Measurements from ENCODE around the gene CHCHD5.
"Not testable (repeated sequence)": the region's sequence is repeated elsewhere in the genome, so short reads cannot be mapped to it uniquely, and the experiment has no call there.

CHCHD5 gene

DNA sequence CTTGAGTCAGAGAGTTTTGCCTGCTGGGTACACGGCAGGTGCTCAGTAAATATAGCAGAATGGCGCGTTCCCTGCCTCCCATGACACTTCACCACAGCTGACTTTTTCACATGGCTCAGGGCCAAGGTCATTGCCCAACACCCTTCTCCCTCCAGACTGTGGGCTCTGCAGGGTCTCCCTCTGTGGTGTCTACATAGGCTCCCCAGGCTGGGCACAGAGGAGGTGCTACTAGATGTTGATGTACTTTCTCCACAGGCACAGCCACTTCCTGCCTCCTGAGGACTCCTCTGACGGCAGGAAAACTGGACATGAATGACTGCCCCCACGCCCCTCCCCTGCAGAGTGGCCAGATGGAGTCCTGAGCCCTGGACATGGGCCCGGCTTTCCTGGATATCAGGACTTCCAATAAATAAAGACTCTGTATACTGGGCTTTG is 4.2 kb downstream of the CHCHD5 start:
- no peak for DNase-seq (ENCODE audit: low read depth)

DNA sequence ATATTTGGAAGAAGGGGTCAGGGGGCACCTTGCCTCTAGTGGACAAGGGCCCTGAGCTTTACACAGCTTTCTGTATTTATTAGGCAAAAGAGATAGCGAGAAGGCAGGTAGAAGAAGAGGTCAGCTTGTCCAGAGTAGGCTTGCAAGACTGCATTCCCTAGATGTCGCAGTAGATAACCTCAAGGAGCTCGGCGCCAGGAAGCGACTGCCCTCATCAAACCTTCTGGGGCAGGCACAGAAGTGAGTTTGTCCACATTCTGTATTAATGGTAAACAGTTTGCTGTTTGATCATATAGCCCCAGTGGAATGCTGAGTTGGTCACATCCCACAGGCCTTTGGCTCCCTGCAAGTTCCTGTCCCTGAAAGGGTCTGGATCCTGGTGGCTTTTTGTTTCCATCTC is 7.0 kb downstream of the CHCHD5 start:
- no peak for DNase-seq (ENCODE audit: low read depth)

DNA sequence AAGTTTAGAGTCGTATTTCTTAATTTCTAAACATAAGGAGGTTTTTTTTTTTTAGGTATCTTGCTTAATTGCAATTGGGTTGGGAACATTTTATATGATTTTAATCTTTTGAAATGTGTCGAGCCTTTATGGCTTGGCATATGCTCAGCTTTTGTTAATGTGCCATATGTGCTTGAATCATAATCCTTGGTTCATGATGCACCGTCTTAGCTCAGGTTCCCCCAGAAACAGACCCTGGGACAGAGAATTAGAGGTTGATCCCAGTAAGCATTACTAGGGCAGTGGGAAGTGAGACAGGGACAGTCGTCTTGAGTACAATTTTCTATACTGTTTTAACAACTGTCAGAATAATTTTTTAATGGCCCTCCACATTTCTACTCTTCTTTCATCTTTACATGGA is 9.3 kb downstream of the CHCHD5 start:
- DNase-seq (ENCODE audit: low read depth): no peak

DNA sequence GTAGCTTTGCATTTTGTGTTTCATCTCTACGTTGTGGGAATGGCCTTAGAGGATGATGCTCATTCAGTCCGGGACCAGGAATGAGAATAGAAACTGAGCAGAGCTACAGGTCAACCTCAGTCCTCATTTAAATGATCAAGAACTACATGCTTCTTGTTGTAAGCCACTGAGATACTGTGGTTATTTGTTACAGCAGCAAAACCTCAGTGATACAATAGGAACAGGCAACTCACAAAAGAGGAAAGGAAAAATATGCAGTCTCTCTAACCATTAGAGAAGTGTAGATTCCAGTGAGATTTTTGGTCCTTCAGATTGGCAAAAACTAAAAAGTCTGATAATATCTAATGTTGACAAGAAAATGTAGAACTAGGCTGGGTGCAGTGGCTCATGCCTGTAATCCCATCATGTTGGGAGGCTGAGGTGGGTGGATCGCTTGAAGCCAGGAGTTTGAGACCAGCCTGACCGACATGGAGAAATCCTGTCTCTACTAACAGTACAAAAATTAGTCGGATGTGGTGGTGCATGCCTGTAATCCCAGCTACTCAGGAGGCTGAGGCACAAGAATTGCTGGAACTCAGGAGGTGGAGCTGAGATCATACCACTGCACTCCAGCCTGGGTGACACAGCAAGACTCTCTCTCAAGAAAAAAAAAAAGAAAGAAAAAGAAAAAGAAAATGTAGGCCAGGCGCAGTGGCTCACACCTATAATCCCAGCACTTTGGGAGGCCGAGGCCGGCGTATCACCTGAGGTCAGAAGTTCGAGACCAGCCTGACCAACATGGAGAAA is 13.3 kb downstream of the CHCHD5 start:
- DNase-seq (ENCODE audit: low read depth): peak; percentile 15

DNA sequence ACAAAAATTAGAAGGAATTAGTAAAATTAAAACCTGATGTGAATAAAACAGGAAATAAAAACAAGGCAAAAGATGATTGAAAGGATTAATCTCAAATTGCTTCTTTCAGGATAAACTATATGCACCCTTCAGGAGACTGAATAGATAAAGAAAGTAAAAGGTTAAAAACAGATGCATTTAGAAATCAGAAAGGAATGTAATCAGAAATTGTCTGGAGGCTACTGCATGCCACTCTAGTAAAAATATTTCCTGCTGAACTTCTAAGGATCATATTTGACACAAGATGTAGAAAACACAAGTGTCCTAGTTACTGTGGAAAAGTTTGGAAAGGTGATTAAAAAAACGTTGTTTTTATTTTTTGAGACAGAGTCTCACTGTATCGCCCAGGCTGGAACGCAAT is 16.2 kb downstream of the CHCHD5 start:
- DNase-seq (ENCODE audit: low read depth): peak; percentile 54

DNA sequence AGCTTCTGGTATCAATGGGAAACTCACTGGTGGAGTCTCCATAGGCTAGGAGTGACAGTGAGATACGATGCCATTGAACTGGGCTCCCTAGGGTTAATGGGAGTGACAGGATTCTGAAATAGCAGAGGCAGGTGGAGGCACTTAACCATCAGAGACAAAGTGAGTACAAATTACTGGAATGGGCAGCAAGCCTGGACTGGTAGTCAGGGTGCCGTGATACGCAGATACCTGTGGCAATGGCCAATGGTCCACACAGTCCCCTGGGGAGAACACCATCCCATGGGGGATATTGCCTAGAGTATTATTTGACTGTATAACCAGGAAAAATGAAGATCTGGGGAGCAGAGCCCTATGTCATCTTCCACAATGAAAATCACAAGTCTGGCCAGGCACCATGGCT is 17.3 kb downstream of the CHCHD5 start:
- DNase-seq (ENCODE audit: low read depth): no peak

DNA sequence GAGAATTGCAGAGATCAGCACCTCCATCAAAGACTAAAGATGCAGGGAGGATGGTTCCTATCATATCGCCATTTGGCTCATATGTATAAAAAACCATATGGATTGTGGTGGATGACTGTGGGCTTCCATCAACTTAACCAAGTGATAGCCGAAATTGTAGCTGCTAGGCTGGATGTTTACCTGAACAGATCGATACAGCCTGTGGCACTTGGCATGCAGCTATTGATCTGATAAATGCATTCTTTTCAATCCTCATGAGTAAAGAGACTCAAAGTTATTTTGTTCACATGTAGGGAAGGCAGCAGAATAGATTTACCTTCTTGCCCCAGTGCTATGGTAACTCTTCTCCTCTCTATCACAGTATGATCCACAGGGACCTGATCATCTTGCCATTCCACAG is 18.5 kb downstream of the CHCHD5 start:
- no peak for DNase-seq (ENCODE audit: low read depth)

DNA sequence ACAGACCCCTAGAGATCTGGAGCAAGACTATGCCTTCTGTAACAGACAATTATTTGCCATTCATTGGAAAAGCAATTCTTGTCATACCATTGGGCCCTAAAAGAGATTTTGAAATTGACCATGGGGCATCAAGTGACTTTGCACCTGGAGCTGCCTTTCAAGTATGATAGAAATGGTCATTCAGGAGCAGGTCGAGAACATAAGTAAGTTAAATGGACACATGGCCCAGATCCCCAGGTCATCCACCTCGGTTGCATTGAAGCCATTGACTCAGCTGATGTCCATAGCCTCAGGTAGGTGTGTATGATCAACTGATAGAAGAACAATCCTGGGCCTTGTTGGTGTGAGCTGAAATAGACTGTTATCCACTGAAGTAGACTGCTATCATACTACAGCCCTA is 19.3 kb downstream of the CHCHD5 start:
- no peak for DNase-seq (ENCODE audit: low read depth)

DNA sequence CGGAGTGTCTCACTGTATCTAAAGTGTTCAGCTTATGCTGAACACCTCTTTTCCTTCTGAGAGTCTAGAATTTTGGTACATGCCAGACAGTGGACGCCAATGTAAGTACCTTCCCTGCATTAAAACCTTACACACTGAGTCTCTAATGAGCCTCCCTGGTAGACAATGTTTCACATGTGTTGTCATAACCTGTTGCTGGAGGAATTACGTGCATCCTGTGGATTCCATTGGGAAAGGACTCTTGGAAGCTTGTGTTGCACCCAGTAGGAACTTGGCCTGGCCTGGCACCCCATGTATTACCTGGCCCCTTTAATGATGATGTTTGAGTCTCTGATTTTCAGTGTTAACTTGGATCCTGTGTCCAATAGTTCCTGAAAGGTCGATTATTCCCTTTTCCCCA is 20.5 kb downstream of the CHCHD5 start:
- DNase-seq (ENCODE audit: low read depth): no peak

DNA sequence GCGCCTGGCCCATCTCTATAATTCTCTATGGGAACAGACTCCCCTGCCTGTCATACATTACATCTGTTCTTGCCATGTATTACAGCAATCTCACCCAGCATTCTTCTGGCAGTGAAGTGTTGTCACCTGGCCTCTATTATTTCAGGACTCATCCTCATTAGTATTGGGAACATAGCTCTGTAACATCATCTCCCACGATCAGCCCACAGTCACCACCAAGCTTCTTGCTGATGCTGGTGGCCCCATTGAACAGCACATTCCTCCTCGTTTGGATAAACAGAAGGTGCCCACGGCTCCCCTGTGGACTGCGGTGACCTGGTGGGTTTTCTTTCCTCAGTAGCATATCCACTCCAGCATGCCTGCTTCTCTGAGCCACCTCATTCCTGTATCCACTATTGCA is 21.5 kb downstream of the CHCHD5 start:
- DNase-seq (ENCODE audit: low read depth): no peak

DNA sequence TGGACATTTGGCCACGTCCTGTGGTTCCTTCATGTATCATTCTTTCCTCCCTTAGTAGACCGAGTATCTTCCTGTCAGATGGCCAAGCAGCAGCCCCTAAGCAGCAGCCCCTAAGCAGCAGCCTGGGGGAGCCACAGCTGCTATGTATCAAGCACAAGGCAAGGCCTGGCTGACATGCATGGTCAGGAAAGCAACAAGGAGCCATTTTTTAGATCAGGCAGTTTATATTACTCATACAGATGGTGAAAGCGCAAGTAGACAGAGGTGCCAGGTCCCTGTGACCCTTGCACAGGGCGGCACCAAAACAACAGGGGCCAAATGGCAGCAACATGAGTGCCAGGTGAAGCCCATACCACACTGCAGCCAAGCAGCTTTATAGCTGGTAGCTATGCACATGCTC is 22.1 kb downstream of the CHCHD5 start:
- DNase-seq (ENCODE audit: low read depth): no peak

DNA sequence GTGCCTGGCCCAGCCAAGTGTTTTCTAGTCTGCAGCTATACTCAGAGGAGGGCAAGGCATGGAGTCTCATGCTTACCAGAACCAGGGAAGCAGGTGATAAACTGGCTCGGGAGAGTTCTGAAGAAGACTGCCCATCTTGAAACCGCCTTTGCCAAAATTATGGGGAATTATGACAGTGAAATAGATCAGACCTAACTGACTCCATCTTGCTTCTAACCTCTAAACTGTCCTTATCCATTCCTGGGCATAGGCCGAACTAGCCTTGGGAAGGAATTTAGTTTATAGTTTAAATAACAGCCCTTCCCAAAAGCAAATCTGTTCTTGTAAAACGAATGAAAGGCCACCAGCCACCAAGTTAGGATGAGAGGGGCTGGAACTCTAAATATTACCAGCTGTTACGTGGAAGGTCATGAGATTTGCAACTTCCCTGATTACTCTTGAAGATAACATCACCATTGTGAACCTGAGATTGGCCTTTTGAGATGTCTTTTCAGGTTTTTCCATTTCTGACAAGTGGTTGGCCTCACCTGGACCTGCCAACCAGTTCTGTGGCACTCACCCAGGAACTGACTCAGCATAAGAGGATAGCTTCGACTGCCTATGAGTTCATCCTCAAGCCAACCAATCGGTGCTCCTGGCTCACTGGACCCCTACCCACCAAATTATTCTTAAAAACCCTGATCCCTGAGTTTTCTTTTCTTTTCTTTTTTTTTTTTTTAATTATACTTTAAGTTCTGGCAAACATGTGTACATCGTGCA is 23.4 kb downstream of the CHCHD5 start:
- DNase-seq (ENCODE audit: low read depth): no peak

DNA sequence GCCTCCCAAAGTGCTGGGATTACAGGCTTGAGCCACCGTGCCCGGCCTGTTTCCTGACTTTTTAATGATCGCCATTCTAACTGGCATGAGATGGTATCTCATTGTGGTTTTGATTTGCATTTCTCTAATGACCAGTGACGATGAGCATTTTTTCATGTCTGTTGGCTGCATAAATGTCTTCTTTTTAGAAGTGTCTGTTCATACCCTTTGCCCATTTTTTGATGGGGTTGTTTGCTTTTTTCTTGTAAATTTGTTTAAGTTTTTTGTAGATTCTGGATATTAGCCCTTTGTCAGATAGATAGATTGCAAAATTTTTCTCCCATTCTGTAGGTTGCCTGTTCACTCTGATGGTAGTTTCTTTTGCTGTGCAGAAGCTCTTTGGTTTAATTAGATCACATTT is 24.9 kb downstream of the CHCHD5 start:
- DNase-seq (ENCODE audit: low read depth): not testable (repeated sequence)

DNA sequence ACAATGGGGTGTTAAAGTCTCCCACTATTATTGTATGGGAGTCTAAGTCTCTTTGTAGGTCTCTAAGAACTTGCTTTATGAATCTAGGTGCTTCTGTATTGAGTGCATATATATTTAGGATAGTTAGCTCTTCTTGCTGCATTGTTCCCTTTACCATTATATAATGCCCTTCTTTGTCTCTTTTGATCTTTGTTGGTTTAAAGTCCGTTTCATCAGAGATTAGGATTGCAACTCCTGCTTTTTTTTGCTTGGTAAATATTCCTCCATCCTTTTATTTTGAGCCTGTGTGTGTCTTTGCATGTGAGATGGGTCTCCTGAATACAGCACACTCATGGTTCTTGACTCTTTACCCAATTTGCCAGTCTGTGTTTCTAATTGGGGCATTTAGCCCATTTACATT is 27.9 kb downstream of the CHCHD5 start:
- DNase-seq (ENCODE audit: low read depth): not testable (repeated sequence)

DNA sequence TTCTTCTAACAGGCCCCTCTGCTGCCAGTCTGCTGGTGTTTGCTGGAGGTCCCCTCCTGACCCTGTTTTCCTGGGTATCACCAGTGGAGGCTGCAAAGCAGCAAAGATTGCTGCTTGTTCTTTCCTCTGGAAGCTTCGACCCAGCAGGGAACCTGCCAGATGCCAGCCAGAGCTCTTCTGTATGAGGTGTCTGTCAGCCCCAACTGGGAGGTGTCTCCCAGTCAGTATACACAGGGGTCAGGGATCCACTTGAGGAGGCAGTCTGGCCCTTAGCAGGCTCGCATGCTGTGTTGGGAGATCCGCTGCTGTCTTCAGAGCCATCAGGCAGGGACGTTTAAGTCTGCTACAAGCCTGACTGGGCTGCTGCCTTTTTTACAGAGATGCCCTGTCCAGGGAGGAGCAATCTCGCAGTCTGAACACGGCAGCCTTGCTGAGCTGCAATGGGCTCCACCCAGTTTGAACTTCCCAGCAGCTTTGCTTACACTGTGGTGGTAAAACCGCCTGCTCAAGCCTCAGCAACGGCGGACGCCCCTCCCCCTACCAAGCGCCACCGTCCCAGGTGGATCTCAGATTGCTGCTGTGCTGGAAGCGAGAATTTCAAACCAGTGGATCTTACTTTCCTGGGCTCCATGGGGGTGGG is 29.9 kb downstream of the CHCHD5 start:
- no peak for DNase-seq (ENCODE audit: low read depth)

DNA sequence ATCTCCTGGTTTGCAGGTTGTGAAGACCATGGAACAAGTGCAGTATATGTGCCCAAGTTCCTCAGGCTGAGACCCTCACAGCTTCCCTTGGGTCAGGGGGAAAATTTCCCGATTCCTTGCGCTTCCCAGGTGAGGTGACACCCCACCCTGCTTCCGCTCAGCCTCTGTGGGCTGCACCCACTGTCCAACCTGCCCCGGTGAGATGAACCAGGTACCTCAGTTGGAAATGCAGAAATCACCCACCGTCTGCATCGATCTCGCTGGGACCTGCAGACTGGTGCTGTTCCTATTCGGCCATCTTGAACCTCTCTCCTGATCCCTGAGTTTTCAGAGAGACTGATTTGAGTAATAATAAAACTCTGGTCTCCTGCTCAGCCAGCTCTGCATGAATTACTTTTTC is 30.6 kb downstream of the CHCHD5 start:
- no peak for DNase-seq (ENCODE audit: low read depth)

DNA sequence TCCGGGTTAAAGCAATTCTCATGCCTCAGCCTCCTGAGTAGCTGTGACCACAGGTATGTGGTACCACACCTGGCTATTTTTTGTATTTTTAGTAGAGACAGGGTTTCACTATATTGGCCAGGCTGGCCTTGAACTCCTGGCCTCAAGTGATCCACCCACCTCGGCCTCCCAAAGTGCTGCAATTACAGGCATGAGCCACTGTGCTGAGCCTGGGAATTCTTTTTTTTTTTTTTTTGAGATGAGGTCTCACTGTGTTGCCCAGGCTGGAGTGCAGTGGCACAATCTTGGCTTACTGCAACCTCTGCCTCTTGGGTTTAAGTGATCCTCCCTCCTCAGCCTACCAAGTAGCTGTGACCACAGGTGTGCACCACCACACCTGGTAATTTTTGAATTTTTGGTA is 31.4 kb downstream of the CHCHD5 start:
- not testable (repeated sequence) for DNase-seq (ENCODE audit: low read depth)

DNA sequence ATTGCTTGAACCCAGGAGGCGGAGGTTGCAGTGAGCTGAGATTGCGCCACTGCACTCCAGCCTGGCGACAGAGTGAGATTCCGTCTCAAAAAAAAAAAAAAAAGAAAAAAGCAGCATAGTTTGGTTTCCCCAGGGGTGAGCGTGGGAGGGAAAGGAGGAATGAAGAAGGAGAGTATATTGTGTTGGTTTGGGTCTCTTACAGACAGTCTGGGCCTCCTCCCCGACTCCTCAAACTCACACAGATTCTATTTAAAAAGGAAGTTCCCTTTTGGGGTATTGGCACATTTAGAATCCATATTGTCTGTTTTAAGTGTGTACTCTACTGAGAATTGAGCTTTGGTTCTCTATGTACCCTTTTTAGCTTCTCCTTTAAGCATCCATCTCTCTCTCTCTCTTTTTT is 34.0 kb downstream of the CHCHD5 start:
- no peak for DNase-seq (ENCODE audit: low read depth)

DNA sequence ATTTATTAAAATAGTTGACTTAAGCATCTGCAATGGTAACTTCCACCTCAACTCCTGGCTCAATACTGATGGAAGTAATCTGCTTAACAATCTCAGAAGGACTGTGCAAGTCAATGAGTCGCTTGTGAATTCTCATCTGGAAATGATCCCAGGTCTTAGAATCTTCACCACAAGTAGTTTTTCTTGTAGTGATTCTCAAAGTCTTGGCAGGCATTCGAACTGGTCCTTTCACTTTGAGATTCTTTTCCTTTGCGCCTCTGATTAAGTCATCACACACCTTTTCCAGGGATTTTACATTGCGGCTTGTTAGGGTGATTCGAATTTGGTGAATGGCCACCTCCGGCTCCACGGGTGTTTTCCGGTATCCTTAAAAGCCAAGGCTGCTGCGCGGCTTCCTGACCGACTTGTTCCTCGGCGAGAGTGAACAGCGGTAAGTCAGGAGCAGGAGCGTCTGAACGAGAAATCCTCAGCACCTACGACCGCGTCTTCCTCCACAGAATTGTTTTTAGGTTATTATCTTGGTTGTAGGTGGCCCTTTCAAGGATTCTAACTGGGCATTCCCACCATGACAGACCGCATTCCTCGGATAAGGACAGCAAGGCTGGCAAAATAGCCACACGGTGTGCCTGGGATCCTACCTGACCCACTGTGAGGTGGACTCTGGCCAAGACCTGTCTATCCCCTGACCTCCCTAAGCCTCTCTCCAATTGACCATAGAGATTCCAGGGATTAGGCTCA is 37.5 kb downstream of the CHCHD5 start:
- DNase-seq (ENCODE audit: low read depth): peak; percentile 84

DNA sequence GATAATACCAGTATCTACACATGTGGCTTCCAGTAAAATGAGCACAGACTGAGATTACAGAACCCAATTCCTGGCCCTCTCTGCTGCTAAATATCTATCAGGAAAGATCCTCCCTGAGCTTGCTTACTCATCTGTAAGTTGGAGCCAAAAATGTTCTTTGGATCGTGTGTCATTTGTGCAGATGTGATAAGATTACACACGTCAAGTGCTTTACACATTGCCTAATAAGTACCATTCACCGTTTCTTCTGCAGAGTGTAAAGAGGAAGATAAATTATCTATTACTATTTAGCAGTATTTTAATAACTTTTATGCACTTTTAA is 38.1 kb downstream of the CHCHD5 start:
- peak; percentile 92 for DNase-seq (ENCODE audit: low read depth)

DNA sequence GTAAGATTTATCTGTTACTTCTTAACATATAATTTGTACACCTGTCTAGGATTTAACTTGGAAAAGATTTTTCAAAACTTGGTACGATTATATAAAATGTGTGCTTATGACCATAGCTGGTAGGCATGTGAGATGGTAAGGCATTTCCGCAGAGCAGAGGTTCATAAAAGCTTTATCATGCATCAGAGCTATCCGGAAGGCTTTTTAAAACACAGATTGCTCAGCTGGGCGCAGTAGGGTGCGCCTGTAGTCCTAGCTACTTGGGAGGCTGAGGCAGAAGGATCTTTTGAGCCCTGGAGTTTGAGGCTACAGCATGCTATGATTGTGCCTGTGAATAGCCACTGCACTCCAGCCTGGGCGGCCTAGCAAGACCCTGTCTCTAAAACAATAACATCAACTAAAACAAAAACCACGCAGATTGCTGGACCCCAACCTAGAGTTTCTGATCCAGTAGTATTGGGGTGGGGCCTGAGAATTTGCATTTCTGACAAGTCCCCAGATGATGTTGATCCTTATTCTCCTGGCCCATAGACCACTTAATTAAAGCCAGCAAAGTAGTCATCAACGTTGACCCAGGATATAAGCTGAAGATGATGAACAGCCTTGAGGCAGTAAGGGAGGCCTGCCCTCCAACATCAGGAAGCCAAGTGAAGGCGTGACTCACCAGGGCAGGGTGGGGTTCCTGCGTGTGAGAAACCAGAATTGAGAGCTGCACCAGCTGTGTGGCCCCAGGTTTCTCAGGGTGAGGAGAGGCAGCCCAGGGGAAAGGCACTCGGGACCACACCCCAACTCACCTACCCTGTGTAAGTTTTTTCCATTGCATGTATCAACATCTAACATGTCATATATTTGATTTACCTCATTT is 39.7 kb downstream of the CHCHD5 start:
- peak; percentile 87 for DNase-seq (ENCODE audit: low read depth)
